ENCODE data around the gene RAD51B.

- TF ChIP-seq EZH2 (IDR thresholded peaks at IDR 0.05) (no peak), POLR2AphosphoS5 (IDR thresholded peaks at IDR 0.05; ENCODE audit: borderline replicate concordance, low read depth, low read length) (no peak)
Measured at GRCh38 chr14:68238976-68239375, 419.4 kb downstream of the RAD51B start.
